GM19043 (cell line): Measurements from ENCODE around the gene CBARP.

Source experiments
- ATAC-seq: cut with Tn5 transposase; IDR thresholded peaks from one replicate; pipeline ENCODE4 v1.9.1; 2021; ENCODE audit warnings: low read depth; ENCODE audit not compliant: unreplicated experiment

Gene CBARP

DNA sequence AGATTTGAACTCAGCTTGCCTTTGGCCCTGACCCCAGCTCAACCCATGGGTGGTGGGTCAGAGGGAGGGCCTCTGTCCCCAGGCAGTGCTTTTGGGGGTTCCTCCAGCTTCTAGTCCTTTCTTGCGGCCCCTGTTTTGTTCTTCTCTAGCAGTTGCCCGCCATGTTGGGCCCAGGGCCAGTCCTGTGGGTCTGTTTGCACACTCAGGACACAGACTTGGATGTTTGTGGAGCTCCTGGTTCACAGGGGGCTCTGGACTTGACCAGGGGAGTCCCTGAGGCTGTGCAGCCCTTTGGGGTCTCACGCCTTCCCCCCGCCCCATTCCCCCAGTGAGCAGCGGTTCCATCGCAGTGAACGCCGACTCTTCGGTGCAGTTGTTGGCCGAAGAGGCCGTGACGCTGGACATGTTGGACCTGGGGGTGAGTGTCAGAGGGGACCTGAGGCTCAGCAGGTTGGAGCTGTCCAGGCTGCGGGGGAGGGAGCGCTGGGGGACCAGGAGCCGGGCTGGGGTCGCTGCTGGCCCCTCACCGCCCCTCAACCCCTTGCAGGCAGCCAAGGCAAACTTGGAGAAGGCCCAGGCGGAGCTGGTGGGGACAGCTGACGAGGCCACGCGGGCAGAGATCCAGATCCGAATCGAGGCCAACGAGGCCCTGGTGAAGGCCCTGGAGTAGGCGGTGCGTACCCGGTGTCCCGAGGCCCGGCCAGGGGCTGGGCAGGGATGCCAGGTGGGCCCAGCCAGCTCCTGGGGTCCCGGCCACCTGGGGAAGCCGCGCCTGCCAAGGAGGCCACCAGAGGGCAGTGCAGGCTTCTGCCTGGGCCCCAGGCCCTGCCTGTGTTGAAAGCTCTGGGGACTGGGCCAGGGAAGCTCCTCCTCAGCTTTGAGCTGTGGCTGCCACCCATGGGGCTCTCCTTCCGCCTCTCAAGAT lies 6.2 kb upstream of the CBARP start:
- ATAC-seq: no peak

DNA sequence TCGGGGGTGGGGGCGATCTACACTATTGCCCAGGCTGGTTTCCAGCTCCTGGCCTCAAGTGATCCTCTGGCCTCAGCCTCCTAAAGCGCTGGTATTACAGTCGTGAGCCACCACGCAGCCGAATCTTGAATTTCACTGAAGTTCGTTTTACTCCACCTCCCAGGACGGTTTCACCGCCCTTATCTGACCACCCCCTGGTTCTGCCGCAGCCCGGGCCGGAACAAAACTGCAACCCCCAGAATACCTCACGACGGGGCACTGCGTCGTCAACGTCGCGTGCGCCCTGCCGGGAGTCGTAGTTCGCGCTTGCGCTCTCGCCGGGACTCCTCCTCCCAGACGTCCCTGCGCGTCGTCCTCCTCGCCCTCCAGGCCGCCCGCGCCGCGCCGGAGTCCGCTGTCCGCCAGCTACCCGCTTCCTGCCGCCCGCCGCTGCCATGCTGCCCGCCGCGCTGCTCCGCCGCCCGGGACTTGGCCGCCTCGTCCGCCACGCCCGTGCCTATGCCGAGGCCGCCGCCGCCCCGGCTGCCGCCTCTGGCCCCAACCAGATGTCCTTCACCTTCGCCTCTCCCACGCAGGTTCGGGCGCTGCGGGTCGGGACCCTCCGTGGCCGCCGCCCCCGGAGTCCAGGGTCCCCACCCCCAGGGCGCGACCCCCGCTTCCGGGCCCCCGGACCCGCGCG lies 3.8 kb upstream of the CBARP start, which contains the start of gene ATP5F1D:
TSS of gene ATP5F1D (plus strand) at position 335 of the 679 bp plus-strand sequence. CDS start at position 435, 100 bp downstream.
- peak; percentile 54 for ATAC-seq

DNA sequence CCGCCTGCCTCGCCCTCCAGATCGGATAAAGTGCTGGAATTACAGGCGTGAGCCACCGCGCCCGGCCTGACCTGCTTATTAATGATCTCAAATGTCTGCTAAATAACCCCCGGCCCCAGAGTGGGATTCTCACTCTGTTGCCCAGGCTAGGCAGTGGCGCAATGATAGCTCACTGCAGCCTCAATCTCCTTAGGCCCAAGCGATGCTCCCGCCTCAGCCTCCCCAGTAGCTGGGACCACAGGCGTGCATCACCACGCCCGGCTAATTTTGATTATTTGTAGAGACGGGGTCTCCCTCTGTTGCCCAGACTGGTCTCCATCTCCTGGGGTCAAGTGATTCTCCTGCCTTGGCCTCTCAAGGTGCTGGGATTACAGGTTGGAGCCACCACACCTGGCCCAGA lies 3.1 kb upstream of the CBARP start:
- no peak for ATAC-seq

DNA sequence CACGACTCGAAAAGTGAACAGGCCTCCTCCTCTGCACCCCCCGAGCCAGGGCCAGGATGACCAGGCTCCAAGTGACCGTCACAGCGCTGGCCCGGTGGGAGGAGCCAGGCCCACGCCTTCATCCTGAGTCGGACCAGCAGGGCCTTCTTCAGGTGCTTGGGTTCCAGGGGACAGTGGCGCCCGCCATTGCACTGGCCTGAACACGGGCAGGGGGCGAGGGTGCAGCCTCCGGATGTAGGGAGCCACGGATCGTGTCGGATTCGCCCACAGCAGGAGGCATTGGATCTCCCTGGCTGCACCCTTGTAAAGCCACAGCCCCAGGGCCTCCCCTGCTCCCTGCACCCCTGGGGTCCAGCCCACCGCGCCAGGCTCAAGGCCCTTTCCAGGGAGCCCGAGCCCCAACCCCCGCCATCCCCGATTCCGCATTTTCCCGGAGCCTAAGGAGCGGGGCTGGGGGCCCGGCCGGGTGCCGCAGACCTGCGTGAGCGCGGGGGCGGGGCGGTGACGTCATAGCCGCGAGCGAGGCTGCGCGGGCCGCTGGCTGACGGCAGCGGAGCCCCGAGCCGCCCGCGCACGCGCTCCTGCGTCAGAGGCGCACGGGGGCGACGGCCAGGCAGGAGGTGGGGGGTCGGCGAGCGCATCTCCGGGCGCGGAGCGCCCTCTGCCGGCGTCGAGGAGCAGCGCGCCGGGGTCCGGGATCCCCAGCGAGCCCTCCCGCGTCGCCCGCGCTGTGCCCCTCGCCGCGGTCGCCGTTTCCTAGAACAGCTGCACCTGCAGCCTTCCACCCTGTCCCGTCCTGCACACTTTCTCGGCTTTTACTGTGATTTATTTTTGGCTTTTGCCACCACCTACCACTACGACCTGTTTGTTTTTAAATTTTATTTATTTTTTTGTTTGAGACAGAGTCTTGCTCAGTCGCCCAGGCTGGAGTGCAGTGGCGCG lies 2.3 kb upstream of the CBARP start:
- no peak for ATAC-seq

DNA sequence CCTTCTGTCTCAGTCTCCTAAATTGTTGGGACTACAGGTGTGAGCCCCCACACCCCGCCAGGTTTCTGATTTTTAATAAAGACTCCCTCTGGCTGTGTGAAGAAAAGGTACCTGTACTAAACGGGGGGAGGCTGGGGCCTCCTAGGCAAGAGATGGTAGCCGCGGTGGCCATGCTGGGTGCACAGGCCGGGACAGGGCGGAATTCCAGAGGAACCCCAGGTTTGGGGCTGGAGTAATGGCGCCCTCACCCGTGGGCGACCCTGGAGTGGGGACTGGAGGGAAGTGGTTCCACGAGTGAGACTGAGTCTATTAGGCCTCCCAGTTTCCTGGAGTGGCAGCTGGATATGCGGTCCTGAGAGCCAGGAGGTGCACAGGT lies 1.6 kb upstream of the CBARP start:
- ATAC-seq: no peak

DNA sequence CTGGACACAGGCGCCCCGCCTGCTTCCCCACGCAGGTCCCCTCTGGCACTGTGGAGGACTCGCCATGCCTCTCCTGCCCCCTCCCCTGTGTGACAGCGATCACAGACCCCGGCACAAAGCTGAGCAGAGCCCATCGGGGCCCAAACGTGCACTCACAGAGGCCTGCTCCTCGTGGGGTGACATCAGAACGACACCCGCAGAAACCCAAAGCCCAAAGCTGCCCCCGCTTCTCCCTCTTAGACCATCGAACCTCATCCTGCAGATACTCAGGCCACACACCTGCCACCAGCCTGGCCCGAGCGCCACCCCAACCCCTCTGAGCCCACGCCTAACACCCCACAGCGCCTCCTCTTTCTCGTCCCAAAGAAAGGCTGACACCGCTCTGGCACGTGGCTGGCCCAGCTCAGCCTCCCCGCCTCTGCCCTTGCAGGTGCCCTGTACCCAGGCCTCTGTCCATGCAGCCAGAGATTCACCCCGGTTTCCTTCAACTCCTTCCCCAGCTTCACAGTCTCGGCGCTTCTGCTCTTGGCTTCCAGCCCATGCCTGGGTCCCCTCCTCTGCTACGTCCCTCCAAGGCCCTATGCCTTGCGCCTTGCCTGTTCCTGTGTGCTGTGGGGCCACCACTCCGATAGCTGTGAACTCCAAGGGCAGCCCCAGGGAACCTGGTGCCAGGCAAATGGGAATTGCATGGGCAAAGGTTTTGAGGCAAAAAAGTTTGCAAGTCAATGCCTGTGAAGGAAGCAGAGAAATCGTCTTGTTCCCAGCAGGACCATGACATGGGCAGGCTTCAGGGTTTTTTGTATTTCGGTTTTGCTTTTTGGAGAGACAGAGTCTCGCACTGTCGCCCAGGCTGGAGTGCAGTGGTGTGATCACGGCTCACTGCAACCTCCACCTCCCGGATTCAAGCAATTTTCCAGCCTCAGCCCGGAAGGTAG lies 831 bp upstream of the CBARP start:
- ATAC-seq: no peak

DNA sequence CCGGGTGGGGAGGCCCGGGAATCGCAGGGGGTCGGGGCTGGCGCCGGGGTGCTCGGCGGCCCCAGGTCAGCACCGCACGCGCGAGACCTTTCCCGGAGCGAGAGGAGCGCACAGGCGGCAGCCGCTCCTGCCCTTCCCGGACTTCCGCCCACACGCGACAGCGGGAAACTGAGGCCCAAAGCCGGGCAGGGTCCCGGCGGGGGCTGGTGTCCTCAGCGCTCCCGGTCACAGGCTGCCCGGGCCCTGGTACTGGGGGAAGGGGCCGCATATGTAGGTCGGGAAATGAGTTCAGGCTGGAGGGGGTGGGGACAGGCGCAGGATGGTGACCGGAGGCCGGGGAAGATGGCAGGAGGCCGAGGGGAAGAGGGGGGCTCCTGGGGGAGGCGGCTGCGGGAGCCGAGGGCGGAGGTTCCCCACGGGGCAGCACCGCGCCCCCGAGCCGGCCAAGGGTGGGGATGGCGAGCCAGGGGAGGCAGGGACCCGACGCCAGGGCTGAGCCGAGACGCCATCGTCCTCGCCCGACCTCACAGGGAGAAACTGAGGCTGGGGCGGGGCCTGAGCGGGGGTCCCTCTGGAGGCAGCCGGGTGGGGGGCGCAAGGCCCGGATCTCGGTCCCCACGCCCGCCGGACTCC lies 662 bp downstream of the CBARP start:
- ATAC-seq: no peak

DNA sequence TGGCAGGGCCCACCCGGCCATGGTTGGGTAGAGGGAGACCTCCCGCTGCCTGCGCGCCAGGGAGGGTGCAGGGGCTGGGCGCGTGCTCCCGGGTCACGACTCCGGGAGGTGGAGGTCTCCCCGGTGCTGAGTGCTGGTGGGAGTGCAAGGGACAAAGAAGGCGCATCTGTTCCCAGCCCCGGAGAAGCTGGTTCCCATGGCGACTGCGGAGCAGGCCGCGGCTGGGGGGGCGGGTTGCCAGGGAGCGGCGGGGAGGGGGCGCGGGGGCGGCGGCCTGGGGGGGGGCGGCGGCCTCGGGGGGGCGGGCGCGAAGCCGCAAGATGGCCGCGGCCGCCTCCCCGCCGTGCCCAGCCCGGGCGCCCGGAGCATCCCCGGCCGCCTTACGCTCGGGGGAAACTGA lies 1.2 kb downstream of the CBARP start:
- ATAC-seq: no peak

DNA sequence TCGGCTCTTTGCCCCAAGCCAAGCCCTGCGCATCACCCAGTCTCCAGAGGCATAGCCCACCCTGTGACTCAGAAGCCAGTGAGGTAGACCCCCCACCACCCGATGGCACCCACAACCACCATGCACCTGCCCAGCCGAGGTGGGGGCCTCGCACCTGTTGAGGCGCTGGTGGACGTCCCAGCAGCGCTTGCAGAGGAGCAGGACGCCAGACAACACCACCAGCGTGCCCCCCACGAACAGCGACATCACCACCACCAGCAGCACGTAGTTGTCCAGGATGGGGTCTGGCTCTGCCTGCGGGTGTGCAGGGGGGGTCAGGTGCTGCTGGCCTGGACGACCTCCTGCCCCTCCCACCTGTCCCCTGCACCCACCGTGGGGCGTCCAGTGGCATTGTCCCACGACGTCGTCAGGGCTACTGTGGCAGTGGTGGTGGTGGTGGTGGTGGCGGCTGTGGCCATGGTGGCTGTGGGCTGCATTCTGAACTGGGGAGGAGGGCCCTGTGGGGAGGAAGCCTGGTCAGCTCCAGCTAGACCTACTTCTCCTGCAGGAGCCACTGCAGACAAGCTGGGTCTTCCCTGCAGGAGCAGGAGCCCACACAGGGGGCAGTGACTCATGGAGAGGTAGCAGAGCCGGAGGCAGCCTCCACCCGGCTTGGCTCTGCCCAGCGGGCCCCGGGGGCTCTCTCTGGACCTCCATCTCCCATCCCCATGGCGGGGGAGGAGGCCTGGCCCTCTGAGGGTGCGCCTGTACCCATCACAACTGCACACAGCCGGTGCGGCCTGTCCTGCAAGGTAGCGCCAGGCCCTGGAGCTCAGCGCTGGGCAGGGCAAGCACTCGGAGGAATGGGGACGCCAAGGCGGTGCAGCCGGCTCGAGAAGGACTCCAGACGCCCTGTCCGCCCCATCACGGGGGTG lies 1.9 kb downstream of the CBARP start:
- no peak for ATAC-seq

DNA sequence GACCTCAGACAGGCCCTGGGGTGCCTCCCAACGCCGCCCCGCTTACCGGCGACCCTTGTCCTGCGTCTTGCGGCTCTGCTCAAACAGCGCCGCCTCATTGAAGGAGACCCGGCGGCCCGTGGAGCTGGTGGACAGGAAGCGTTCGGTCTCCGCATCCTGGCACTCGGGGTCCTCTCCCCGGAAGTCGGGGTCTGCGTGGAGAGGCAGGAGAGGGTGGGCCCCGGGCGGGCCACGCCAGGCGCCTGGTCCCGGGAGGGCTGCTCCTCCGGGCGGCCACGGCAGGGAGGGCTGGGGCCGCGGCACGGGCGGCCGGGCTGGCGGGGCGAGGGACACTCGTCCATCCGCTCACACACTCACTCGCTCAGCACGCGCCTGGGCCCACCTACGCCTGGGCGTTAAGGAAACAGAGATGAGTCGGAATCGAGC lies 2.8 kb downstream of the CBARP start:
- no peak for ATAC-seq

DNA sequence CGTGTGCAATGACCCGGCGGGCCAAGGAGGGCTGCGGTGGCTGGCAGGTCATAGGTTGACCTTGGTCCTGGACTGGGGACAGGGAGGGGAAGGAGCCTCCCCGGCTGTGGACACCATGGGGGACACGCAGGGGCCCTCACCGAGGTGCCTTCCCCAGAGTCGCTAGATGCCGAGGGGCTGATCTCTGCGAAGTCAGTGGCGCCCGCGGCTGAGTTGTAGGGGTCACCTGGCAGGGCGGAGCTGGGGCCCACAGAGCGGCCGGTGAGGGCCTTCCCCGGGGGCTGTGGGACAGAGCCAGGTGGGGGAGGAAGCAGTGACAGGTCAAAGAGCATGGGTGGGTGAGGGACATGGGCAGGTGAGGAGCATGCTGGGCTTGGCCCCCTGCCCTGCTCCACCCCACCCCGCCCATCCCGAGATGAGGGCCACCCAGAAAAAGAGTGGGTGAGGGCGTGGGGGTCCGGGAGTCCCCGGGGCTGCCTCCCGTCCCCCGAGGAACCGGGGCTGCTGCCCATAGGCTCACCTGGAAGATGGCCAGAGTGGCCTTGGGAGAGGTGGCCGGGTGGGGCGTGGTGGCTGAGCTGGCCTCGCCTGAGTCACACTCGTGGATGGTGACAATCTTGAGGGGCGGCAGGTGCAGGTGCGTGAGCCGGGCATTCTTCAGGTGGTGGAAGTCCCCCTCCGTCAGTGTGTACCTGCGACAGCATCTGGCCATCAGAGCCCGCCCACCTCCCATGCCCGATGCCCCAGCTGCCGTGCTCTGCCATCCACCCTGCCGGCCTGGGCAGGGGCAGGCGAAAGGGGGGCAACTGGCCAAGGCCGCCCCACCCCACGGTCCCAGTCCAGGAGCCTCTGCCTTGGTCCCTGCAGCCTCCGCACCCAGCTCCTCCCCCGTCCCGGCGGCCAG lies 3.5 kb downstream of the CBARP start:
- ATAC-seq: no peak

DNA sequence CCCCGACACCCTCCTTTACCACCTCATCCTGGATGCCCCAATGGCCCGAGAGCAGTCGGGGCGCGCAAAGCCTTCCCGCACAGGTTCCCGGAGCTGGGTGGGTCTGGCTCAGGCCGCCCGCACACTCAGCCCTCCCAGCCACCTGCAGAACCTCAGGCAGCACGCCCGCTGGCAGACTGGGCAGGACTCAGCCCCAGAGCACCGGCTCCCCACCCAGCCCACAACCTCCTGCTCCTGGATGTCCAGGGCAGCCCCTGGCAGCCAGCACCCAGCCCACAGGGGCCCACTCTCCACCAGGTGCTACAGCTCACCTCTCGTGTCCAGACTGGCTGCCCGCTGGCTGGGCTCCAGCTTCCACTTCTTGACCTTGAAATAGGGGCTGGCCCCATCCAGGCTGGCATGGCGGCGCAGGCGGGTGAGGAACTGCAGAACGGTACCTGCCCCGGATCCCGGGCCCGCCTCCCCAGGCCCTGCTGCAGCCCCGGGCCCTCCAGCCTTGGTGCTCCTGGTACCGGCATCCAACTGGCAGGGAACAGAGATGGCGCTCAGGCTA lies 4.6 kb downstream of the CBARP start:
- ATAC-seq: no peak

DNA sequence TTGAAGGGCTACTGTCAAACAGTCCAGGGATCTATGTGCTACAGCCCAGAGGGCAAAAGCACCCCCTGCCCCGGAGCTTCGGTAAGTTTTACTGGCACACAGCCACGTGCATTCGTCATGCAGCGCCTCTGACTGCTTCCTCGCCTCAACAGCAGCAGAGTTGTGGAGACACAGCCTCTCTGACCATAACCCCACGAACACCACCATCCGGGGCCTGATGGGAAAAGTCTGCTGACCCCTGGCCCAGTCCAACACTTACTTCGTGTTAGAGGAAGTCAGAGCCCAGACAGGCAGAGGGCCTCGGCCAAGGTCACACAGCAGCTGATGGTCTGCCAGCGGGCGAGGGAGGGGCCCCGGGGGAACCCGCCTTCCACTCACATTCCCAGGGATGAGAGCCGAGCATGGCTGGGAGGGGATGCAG lies 5.1 kb downstream of the CBARP start:
- ATAC-seq: no peak

DNA sequence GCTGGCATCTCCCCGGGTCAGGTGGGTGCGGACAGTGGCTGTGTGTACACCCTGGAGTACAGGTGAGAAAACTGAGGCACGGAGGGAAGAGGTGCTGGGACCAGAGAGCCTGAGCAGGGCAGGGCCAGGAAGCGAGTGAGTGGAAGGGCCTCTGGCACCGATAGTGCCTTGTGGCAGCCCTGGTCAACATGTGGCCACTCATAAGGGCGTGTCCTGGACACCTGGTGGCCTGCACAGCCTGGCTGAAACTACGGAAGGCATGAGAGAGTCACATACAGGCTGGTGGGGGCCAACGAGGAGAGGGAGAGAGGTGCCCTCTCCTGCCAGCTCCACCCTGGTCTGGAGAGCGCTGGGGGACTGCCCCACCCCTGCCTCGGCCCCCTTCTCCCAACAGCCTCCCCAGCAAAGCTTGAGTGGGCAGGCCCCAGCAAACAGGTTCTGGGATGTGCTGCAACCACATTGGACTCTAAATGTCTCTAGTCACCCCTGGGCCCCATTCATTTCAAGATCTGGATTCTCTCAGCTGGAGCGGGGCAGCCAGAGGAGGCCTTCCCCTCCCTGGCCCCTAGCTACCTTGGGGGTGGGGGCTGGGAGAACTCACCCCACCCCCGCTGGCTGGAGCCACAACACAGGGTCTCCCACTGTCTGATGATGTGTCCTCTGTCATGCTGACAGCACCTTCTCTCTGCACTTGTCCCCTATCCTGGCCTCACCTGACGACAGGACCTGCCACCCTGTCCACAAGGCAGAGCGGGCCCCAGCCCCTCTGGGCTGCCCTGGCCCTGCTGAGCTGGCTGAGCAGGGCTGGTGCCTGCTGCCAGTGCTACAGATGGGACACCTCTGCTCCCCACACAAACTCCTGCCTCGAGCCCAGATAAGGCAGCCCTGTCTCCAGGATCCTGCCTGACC lies 5.8 kb downstream of the CBARP start:
- no peak for ATAC-seq

DNA sequence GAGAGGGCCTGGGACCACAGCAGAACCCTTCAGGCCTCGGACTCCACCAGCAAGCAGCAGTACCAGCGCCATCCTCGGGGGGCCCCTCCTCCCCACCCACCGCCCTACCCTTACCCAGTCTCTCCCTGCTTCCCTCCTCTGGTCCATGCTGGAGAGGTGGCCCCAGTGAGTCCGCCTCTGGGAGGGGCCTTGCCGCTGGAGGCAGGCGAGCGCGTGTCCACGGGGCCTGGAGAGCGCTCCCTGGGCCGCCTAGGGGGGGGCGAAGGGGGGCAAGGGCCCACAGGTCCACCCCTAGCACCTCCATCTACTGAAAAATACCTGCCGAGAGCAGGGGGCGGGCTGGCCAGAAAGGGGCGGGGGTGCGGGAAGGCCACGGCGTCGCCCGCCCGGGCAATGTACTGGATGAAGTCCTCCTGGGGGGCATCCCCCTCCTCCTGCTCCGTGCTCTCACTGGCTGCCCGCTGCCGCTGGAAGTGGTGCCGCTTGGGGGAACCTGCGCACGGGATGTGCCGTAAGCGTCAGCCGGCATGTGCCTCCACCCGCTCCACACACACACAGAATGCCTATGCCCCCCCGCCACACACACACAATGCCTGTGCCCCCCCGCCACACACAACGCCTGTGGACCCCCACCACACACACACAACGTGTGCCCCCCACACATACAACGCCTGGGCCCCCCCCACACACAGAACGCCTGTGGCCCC lies 6.9 kb downstream of the CBARP start:
- ATAC-seq: no peak
